ENCODE data around the gene CENPV.
"Not testable (repeated sequence)": the region's sequence is repeated elsewhere in the genome, so short reads cannot be mapped to it uniquely, and the experiment has no call there.

Gene CENPV

DNA sequence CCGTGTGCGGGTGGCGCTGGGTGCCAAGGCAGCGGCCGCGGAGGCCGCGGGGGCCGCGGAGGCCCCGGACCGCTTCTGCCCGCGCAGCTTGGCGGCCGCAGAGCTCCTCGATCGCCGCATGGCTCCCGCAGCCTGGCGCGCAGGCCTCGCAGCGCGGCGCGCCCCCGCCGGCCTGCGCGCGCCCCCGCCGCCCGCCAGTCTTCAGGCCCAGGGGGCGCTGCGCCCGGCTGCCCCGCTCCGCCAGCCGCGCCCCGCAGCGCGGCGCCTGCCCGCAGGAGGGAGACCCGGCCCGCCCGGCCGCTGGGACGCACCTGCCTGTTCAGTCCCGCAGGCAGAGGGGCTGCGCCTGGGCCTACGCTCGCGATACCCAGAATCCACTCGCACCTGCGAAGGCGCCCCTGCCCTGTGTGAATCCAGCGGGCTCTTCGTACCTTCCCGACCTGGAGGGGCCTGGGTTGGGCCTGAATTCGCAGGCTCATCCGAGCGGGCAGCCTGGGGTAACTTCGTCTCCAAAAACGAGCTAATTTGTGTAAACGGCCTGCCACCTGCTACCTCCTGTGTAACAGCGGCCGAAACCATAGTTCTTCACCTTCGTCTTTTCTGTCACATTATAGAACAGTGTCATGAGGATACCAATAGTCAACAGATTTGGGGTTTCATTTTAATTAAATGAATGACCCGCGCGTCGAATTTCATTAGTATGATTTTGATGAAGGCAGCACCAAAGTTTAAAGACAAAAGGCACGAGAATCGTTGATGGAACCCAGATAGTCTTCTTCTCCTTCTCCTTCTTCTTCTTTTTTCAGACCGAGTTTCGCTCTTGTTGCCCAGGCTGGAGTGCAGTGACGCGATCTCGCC is at the start of gene CENPV:
Gene CENPV, minus strand, starts transcription at position 153 of the 858 bp plus-strand sequence. Its CDS starts 33 bp downstream, at position 120.
- DNase-seq (ENCODE audit: low spot score), result peak; percentile 85

DNA sequence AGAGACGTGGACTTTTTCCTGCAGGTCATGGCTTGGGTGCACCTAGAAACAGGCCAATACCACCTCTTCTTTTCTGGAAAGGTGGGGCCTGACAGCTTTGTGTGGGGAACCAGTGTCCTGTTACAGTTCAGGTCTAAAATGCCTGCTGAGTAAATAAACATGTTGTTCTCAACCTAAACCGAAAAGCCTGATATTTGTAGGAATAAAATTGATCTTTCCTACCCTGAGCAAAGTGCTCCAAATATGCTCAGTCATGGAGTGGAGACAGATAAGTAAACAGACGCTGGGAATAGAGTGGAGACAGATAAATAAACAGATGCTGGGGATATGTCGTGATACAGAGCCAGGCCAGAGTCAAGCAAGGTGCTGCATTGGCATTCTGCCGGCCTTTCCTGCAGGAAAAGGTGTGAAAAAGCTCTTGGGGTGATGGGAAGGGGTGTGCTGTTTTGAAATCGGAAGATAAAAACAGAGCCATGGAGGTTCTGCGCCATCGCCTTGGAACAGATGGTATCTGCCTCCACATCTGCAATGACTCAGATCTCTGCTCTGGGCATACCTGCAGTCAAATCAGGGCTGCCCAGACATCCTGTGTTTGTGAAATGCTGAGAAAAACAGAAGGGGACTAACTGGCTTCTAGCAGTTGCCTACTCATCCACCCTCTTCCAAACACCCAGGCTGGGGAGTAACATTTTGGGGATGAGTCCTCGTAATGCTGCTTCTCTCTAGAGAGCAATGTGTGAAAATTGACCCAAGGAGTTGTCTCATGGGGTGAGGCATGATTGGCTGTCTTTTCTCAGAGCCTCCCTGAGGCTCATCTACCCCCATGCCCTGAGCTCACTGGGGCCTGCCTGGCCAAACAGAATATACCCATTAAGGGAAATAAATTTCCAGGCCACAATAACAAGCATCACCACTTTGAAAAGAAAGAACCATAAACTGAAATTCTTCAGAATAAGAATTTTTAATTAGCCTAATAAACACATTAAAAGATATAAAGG is 45.3 kb upstream of the CENPV start:
- DNase-seq (ENCODE audit: low spot score), result no peak

DNA sequence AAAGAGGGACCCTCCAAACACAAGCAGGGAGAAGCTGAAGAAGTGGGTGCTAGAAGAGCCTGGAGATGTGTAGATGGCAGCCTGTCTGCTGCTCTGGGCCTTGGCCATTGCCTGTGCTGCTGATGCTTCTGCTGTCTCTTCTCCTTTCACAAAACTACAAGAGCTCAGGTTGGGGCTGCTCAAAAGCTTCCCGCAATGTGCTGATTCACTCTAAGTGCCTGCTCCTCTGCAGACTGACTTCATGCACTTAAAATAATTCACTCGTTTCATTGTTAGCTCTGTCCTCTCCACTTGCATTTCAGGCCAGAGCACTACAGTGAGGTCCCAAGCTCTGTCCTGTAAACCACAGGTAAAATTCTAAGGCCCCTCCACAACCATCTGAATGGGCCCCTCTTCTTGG is 43.4 kb upstream of the CENPV start:
- DNase-seq (ENCODE audit: low spot score), result not testable (repeated sequence)

DNA sequence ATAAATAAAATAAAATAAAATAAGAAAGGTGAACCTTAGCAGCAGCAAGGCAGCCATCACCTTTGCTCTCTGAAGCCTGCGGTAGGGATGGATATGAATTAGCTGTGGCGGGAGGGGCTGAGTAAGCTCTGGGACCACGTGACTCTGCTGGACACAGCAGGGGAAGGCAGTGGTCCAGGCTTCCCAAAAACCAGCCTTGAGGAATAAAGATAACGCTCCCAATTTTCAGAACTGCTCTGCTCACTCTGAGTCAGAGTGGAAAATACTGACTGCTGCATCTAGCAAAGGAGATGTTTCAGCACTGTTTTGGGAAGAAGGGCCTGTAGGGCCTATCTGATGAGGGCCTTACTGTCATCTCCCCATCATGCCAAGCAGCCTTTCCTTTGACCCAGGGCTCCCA is 42.6 kb upstream of the CENPV start:
- DNase-seq (ENCODE audit: low spot score), result not testable (repeated sequence)

DNA sequence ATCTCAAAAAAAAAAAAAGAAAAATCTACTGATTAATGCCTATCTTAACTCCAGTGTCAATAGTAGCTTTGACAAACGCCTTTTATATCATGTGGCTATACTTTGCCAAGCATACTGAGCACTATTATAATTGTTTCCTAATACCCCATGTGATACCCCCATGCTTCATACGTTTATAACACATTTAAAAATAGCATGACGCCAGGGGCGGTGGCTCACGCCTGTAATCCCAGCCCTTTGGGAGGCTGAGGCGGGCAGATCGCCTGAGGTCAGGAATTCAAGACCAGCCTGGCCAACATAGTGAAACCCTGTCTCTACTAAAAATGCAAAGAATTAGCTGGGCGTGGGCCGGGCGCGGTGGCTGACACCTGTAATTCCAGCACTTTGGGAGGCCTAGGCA is 39.2 kb upstream of the CENPV start:
- DNase-seq (ENCODE audit: low spot score), result not testable (repeated sequence)

DNA sequence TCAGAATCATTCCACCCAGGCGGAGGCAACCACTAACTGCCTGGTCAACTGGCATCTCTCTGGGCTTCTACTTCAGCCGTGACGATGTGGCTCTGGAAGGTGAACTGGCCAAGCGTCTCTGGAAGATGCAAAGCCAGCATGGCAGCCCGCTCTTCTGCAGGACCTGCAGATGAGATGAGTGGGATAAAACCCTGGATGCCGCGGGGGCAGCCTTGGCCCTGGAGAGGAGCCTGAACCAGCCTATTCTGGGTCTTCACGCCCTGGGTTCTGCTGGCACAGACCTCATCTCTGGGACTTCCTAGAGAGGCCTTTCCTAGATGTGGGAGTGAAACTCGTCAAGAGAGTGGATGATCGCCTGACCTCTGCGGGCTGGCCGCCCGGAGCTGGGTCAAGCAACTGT is 38.2 kb upstream of the CENPV start:
- no peak for DNase-seq (ENCODE audit: low spot score)

DNA sequence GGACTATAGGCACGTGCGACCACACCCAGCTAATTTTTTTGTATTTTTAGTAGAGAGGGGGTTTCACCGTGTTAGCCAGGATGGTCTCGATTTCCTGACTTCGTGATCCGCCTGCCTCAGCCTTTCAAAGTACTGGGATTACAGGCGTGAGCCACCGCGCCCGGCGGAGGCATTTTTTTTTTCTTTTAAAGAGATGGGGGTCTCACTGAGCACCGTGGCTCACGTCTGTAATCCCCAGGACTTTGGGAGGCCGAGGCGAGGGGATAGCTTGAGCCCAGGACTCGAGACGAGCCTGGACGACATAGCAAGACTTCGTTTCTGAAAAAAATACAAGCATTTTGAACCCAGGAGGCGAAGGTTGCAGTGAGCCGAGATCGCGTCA is 32.8 kb upstream of the CENPV start:
- DNase-seq (ENCODE audit: low spot score), result not testable (repeated sequence)

DNA sequence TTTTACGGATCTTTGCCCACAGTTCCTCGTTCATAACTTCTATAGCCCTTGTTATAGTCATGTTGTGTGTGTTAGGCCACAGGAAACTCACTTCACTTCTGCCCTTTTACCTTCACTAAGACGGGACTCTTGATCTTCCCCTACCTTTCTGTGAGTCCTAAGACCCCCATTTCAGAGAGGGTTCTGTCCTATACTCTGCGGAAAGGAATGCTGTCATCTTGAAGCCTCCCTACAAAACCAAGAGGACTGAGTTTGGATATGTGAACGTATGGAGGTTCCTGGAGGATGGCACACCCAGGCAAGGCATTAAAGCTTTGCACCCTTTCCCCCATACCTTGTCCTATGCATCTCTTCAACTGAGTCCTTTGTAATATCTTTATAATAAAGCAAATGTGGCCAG is 31.3 kb upstream of the CENPV start:
- DNase-seq (ENCODE audit: low spot score), result no peak

DNA sequence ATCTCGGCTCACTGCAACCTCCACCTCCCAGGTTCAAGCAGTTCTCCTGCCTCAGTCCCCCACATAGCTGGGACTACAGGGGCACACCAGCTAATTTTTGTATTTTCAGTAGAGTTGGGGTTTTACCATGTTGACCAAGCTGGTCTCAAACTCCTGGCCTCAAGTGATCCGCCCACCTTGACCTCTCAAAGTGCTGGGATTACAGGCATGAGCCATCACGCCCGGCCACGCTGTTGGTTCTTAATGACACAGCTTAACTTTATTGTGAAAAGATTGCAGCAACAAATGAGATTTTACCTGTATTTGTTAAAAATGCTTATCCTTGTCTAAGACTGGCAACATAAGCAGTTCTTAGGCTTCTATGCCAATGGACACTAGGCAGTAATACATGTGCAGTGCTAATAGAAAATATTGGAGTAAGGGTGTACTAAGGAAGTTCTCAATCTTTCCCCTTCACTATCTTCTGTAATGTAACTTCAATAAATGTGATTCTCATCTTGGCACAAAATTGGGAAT is 30.6 kb upstream of the CENPV start:
- DNase-seq (ENCODE audit: low spot score), result no peak

DNA sequence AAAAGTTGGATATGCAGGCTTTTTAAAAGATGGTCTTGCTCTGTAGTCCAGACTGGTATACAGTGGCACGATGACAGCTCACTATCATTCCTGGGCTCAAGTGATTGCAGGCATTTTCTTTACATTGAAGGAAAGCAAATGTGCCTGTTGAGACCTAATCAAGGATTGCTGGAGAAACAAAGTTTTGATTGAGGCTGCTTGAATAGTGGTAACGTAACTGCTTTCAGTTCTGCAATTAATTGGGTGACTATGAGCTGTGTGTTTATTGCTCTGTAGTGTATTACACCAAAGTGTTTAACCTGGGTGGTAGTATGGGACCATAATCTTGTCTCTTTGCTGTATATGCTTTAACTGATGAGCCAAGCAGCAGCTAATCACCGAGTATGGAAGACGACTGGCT is 29.9 kb upstream of the CENPV start:
- no peak for DNase-seq (ENCODE audit: low spot score)

DNA sequence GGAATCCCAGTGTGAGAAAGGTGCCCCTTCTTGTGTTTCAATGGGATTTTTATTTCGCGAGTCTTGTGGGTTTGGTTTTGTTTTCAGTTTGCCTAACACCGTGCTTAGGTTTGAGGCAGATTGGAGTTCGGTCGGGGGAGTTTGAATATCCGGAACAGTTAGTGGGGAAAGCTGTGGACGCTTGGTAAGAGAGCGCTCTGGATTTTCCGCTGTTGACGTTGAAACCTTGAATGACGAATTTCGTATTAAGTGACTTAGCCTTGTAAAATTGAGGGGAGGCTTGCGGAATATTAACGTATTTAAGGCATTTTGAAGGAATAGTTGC is 28.2 kb upstream of the CENPV start:
- peak; percentile 14 for DNase-seq (ENCODE audit: low spot score)

DNA sequence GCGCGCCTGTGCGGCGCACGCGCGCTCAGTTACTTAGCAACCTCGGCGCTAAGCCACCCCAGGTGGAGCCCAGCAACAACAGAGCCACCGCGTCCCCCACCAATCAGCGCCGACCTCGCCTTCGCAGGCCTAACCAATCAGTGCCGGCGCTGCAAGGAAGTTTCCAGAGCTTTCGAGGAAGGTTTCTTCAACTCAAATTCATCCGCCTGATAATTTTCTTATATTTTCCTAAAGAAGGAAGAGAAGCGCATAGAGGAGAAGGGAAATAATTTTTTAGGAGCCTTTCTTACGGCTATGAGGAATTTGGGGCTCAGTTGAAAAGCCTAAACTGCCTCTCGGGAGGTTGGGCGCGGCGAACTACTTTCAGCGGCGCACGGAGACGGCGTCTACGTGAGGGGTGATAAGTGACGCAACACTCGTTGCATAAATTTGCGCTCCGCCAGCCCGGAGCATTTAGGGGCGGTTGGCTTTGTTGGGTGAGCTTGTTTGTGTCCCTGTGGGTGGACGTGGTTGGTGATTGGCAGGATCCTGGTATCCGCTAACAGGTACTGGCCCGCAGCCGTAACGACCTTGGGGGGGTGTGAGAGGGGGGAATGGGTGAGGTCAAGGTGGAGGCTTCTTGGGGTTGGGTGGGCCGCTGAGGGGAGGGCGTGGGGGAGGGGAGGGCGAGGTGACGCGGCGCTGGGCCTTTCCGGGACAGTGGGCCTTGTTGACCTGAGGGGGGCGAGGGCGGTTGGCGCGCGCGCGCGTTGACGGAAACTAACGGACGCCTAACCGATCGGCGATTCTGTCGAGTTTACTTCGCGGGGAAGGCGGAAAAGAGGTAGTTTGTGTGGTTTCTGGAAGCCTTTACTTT is 27.6 kb upstream of the CENPV start, which contains the start of gene UBB:
Gene UBB, plus strand, starts transcription at position 452 of the 856 bp plus-strand sequence. CDS start 817 bp downstream, outside the sequence.
- peak; percentile 98 for DNase-seq (ENCODE audit: low spot score)

DNA sequence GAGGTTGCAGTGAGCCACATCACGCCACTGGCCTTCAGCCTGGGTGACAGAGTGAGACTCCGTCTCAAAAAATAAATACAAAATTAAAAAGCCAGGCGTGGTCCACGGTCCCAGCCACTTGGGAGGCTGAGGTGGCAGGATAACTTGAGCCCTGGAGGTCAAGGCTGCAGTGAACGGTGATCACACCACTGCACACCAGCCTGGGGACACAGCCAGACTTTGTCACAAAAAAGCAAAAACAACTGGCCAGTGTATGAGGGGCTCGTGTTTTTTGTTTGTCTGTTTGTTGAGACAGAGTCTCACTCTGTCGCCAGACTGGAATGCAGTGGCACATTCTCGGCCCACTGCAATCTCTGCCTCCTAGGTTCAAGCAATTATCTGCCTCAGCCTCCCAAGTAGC is 26.4 kb upstream of the CENPV start:
- DNase-seq (ENCODE audit: low spot score), result no peak

DNA sequence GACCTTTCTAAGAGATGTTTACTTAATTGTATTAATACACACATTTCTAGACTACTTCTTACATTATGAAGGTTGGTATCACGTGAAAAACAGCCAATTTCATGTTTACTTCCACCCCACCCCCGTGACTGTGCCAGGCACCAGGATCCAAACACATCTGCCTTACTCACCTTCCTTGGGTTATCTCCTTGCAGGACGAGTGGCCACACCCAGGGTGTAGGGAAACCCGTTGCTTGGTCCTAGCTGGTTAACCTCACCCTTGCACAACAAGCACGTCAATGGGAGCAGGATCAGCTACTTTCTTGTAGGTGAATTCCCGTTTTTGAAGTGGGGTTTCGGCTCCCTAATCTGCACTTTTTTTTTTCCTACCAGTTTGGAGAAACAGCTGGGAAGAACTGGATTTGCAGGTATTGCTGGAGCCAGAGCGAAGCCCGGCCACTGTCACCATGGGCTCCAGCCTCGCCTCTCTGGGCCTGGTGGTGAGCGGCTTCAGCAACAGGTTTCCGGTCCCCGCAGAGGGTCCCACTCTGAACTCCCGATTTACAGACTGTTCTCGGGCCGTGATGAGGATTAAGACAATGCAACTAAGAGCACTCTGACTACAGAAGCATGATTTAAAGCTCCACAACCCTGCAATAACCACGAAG is 25.5 kb upstream of the CENPV start:
- DNase-seq (ENCODE audit: low spot score), result no peak

DNA sequence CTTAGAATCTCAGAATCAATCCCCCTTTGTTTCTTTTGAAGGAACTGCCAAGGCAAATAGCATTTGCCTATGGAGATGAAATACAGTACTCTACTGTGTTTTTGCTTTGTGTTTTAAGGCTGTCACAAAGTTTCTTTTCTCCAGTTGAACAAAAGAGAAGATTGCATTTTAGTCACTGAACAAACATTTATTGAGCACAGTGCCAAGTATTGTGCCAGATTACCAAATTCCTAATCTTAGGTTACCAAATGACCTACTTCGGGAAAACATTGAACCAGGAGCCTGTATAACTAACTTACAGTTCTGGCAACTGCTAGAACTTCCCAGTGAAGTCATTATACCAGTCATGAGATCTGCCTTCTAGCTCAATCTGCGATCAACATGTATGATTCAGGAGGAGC is 24.7 kb upstream of the CENPV start:
- peak; percentile 54 for DNase-seq (ENCODE audit: low spot score)

DNA sequence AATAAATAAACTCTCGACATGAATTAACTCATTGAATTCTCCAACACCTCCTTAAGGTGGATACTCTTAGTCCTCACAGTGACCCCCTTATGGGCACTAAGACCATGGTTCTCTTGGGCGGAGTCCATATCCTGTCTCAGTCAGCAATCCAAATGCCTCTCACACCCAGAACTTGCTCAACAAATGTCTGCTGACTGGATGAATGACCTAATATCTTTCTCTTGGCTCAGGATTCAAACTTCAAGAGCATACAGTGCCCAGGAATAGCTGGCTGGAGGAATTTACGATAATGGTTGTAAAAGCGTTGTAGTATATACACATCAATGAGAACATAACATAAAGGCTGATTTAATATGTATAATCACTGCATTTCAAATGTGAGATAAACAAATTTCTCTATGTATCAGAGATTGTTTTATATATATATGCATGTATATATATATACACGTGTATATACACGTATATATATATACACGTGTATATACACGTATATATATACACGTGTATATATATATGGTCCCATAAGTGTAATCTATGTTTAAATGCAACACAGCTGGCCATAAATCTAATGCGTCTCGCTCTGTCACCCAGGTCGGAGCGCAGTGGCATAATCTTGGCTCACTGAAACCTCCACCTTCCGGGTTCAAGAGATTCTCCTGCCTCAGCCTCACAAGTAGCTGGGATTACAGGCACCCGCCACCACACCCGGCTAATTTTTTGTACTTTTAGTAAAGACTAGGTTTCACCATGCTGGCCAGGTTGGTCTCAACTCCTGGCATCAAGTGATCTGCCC is 21.1 kb upstream of the CENPV start:
- peak; percentile 79 for DNase-seq (ENCODE audit: low spot score)

DNA sequence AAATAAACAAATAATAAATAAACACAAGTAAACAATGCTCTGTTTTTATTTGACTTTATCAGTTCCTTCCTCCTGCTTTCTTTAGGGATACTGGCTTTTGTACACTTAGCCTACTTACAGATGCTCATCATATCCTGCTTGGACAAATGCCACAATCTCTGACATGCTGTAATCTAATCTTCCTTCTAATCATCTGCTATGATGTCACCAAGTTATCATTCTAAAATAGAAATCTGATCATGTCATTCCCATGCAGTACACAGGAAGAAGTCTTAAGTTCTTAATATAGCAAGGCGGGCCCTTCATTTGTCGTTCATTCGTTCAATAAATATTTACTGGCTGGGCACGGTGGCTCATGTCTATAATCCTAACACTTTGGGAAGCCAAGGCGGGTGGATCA is 18.5 kb upstream of the CENPV start:
- DNase-seq (ENCODE audit: low spot score), result no peak

DNA sequence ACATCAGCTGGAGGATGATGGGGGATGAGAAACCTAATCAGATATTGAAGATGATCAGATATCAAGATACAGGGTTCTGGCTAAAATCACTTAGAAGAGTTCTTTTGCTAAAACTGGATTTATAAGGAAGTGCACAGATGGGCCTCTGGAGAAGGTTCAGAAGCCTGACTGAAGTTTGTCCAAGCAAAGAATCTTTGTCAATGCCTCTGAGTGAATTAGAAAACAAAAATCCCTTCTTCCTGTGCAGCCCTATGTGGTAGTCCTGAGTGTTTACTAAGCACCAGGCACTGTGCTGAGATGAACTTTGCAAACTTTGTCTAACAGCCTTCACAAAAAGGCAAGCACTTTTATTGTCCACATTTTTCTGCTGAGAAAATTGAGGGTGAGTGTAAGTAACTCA is 11.4 kb upstream of the CENPV start:
- DNase-seq (ENCODE audit: low spot score), result no peak

DNA sequence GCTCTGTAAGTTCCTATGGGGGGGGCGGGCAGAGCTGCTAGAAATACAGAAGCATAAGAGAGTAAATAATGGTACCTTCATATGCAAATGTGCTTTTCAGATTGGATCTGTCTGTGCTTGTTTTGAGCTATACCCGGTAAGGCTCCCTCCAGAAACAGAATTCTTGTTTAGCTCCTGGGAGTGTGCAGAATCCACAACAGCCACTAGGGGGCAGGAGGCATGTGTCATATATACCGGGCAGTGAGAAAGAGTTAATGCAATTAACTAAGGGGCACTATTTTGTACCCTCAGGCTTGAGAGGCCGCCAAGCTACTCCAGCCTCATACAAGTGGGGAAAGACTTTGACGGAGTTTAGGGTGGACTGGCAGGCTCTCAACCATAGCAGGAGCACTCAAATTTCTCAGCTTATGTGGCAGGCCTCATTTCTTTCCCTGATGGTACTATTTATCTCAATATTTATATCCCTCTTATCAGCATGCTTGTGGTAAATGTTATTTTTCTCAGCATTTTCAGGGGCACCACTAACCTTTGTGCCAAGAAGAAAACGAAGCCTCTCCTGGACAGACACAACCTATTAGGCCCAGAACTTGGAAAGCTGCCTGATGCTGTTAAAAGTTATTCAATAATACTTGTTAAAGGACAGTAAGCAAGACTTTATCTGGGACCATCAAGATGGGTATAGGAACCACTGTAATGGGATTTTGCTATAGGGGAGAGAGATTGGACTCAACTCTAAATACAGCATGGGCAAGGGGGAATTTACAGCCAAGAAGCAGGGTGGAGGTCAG is 10.7 kb upstream of the CENPV start:
- DNase-seq (ENCODE audit: low spot score), result peak; percentile 74

DNA sequence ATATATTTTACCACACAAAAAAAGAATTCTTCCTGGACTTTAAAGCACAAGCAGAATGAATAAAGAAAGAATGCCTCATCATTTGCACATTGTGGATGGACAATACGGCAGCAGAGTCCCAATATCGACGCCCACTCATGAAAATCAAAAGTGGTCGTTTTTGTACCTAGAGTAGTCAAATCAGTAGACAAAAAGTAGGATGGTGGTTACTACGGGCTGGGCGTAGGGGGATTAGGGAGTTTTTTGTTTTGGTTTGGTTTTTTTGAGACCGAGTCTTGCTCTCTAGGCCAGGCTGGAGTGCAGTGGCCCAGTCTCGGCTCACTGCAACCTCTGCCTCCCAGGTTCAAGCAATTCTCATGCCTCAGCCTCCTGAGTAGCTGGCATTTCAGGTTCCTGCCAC is 8.6 kb upstream of the CENPV start:
- no peak for DNase-seq (ENCODE audit: low spot score)

All from GM03348 (cell line).